NCI-H2171 (cell line): ENCODE results near the gene KCTD11.
"Not testable (repeated sequence)": the region's sequence is repeated elsewhere in the genome, so short reads cannot be mapped to it uniquely, and the experiment has no call there.

Source experiments
- DNase-seq: peaks from one replicate; lab custom pipeline; 2025; lab: John Stamatoyannopoulos, UW

The KCTD11 gene

GRCh38 chr17:7322520-7323194 lies 29.3 kb upstream of the KCTD11 start:
- no peak for DNase-seq

GRCh38 chr17:7323731-7324437 lies 28.1 kb upstream of the KCTD11 start:
- DNase-seq: no peak

- DNase-seq: no peak
Measured at GRCh38 chr17:7324438-7324779, 27.6 kb upstream of the KCTD11 start.

GRCh38 chr17:7325031-7325528 lies 26.9 kb upstream of the KCTD11 start:
- DNase-seq: no peak

GRCh38 chr17:7326186-7326585 lies 25.8 kb upstream of the KCTD11 start:
- no peak for DNase-seq

- DNase-seq: no peak
Measured at GRCh38 chr17:7327056-7327455, 24.9 kb upstream of the KCTD11 start.

GRCh38 chr17:7327501-7327900 lies 24.5 kb upstream of the KCTD11 start:
- DNase-seq: no peak

- DNase-seq: no peak
Measured at GRCh38 chr17:7328009-7328408, 24.0 kb upstream of the KCTD11 start.

- no peak for DNase-seq
Measured at GRCh38 chr17:7328840-7329373, 23.1 kb upstream of the KCTD11 start, which contains the start of gene NEURL4. Gene NEURL4, minus strand, starts transcription at chr17:7329335. Its CDS starts 23 bp downstream, at chr17:7329312.

- DNase-seq: peak; percentile 97
Measured at GRCh38 chr17:7329374-7329996, 22.5 kb upstream of the KCTD11 start.

GRCh38 chr17:7329997-7330637 lies 21.8 kb upstream of the KCTD11 start:
- peak; percentile 83 for DNase-seq

GRCh38 chr17:7330638-7331015 lies 21.3 kb upstream of the KCTD11 start:
- DNase-seq: no peak

GRCh38 chr17:7332111-7332510 lies 19.9 kb upstream of the KCTD11 start:
- no peak for DNase-seq

GRCh38 chr17:7332600-7333069 lies 19.3 kb upstream of the KCTD11 start:
- not testable (repeated sequence) for DNase-seq

GRCh38 chr17:7334938-7335538 lies 16.9 kb upstream of the KCTD11 start:
- no peak for DNase-seq

- not testable (repeated sequence) for DNase-seq
Measured at GRCh38 chr17:7335765-7336164, 16.2 kb upstream of the KCTD11 start.

GRCh38 chr17:7336240-7337175 lies 15.5 kb upstream of the KCTD11 start, which contains the start of gene ACAP1:
Gene ACAP1, plus strand, starts transcription at chr17:7336529. Its CDS starts 206 bp downstream, at chr17:7336735.
- DNase-seq: no peak

- not testable (repeated sequence) for DNase-seq
Measured at GRCh38 chr17:7337600-7337999, 14.4 kb upstream of the KCTD11 start.

- no peak for DNase-seq
Measured at GRCh38 chr17:7340179-7340578, 11.8 kb upstream of the KCTD11 start.

- no peak for DNase-seq
Measured at GRCh38 chr17:7341842-7342241, 10.1 kb upstream of the KCTD11 start.
